ENCODE data around the gene SRRM3. TPM values are rescaled to one million over a fixed set of nuclear protein-coding genes. Genes with fewer than 3 reads are reported as not detected.

SRRM3 gene, protein sequence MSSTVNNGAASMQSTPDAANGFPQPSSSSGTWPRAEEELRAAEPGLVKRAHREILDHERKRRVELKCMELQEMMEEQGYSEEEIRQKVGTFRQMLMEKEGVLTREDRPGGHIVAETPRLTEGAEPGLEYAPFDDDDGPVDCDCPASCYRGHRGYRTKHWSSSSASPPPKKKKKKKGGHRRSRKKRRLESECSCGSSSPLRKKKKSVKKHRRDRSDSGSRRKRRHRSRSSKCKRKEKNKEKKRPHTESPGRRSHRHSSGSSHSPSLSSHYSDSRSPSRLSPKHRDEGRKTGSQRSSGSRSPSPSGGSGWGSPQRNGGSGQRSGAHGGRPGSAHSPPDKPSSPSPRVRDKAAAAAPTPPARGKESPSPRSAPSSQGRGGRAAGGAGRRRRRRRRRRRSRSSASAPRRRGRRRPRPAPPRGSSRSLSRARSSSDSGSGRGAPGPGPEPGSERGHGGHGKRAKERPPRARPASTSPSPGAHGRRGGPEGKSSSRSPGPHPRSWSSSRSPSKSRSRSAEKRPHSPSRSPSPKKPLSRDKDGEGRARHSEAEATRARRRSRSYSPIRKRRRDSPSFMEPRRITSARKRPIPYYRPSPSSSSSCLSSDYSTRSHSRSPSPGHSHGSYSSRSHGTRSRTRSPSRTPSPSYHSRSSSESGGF
- polyA plus RNA-seq (2012; rRNA removed), result 2.5 and 2.7 TPM in 2 replicates
- polyA plus RNA-seq (2012; cell fraction: cytosol; rRNA removed), result 1.4 and 3.7 TPM in 2 replicates
- 4.7 and 9.2 TPM in 2 replicates for polyA plus RNA-seq (2012; cell fraction: nucleus; rRNA removed)

DNA sequence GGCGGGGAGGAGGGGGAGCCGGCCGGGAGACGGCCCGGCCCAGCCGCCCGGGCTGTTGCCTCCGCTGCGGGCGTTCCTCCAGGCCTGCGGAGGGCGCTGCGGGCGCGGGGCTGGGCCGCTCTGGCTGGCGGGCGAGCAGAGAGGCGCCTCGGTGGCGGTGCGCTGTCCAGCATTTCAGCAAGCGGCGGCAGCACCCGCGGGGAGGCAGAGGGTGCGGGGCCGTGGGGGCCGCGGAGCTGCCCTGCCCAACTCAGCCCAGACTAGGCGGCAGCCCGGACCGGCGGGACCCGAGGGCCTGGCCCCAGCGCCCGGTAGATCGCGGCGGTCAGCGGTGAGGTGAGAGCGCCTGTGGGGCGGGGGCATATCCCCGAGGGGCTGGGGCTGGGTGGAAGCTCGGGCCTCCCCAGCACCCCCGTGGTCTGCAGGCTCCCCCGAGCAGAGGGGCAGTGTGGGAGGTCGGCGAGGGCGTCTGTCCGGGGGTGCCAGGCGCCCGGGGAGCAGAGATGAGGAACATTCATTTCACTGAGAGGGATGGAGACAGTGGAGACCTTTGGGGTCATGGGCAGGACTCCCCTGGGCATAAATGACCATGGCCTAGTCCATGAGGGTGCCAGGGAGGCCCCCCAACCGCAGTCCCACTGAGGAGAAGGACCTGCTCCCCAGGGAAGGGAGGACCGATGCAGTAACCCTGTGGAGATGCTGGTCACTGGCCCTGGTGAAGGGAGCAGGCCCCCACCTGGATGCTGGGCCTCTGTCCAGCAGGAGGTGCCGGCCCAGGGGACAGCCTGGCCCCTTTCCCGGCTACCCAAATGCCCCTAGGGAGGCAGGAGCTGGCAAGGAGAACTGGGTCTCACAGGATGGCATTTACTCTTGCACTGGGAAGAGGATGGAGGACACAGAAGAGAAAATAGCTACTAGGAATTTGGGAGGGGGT lies at the start of gene SRRM3:
Gene SRRM3, plus strand, starts transcription at position 165 of the 934 bp plus-strand sequence. CDS start 33,171 bp downstream, outside the sequence.
- ChIA-PET POLR2A (interaction anchor here (0.9 to 3.9 kb wide), 6 partner anchors 13 to 154 kb away, joined by 3 to 15 read pairs (median 4); partner anchors contain the start of genes MDH2 and STYXL1), CTCF (interaction anchor here (0.7 to 12.7 kb wide), 29 partner anchors 9 to 212 kb away, joined by 3 to 170 read pairs (median 9); no protein-coding TSS in a partner anchor)
- Histone ChIP-seq H3K9me3 (no peaks in the 10 kb centered on the region), H3F3A (replicated peaks; ENCODE audit: insufficient read depth) (no peaks in the 10 kb centered on the region), H2AFZ (ENCODE audit: low read depth) (peak within 1 kb of the TSS; percentile 84; the same call in 1 of the 2 replicates), H4K20me1 (ENCODE audit: insufficient read depth) (no peaks in the 10 kb centered on the region), H3K27ac (ENCODE audit: low read depth in 2 of 2, low read length in 1 of 2) (peak within 1 kb of the TSS in 1 of 2 experiments; percentile 75; a peak in 2 of 4 replicates), H3K9ac (no peak within 1 kb of the TSS), H3K4me3 (ENCODE audit: low read depth in 2 of 2, low read length in 1 of 2) (peak within 1 kb of the TSS; percentile 35 to 50; a peak in 3 of 4 replicates), H3K4me2 (peak within 1 kb of the TSS; percentile 82; the same call in 1 of the 2 replicates), H3K27me3 (ENCODE audit: insufficient read depth) (peaks cover 25% of the 10 kb centered on the region), H3K9me2 (no peaks in the 10 kb centered on the region), H3K4me1 (ENCODE audit: control insufficient read depth in 1 of 2, insufficient read depth in 2 of 2, low read depth in 1 of 2, low read length in 1 of 2) (peaks cover 0 to 27% of the 10 kb centered on the region in 2 experiments; a peak in 1 of 4 replicates), H3K79me2 (ENCODE audit: insufficient read depth) (no peaks in the 10 kb centered on the region), H3K36me3 (replicated peaks in 1 of 2; ENCODE audit: control insufficient read depth in 1 of 2, insufficient read depth in 2 of 2, low read length in 1 of 2) (no peaks in the 10 kb centered on the region)
- peak; percentile 98 for DNase-seq
- whole genome bisulfite sequencing (ENCODE audit: low lambda C conversion rate), result under 1% methylated on average over 23 of the region's 57 CpGs
- TF ChIP-seq EP300 (IDR thresholded peaks at IDR 0.05; ENCODE audit: borderline replicate concordance in 1 of 2, low read depth in 1 of 2, low read length in 1 of 2) (peak in 1 of 2 experiments; percentile 29; a peak in 1 of 4 replicates), TCF12 (IDR thresholded peaks at IDR 0.05) (no peak), FOXJ3 (CRISPR knock-in tag; IDR thresholded peaks at IDR 0.05) (no peak), GATA2 (CRISPR knock-in tag; IDR thresholded peaks at IDR 0.05) (no peak), SIN3A (IDR thresholded peaks at IDR 0.05; ENCODE audit: borderline replicate concordance, low read depth, low read length) (peak; percentile 89), TEAD4 (IDR thresholded peaks at IDR 0.05; ENCODE audit: borderline replicate concordance, insufficient read depth) (no peak), RAD21 (IDR thresholded peaks at IDR 0.05; ENCODE audit: low read length) (peak; percentile 24; the same call in 1 of the 2 replicates), FOSL2 (IDR thresholded peaks at IDR 0.05; ENCODE audit: borderline replicate concordance, low read depth) (no peak), ELF1 (IDR thresholded peaks at IDR 0.05) (no peak; the same call in 1 of the 2 replicates), TAF1 (IDR thresholded peaks at IDR 0.05; ENCODE audit: borderline replicate concordance, low read depth, low read length) (peak; percentile 39; the same call in 1 of the 2 replicates), NFIC (IDR thresholded peaks at IDR 0.05; ENCODE audit: borderline replicate concordance) (no peak), NRF1 (IDR thresholded peaks at IDR 0.05; ENCODE audit: low read depth, low read length) (no peak), RFX5 (IDR thresholded peaks at IDR 0.05; ENCODE audit: low read length) (no peak)
- TF ChIP-seq, protein P1, sequence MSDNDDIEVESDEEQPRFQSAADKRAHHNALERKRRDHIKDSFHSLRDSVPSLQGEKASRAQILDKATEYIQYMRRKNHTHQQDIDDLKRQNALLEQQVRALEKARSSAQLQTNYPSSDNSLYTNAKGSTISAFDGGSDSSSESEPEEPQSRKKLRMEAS (IDR thresholded peaks at IDR 0.05; ENCODE audit: low read depth), result peak; percentile 36; the same call in 1 of the 2 replicates
- TF ChIP-seq, protein P2, sequence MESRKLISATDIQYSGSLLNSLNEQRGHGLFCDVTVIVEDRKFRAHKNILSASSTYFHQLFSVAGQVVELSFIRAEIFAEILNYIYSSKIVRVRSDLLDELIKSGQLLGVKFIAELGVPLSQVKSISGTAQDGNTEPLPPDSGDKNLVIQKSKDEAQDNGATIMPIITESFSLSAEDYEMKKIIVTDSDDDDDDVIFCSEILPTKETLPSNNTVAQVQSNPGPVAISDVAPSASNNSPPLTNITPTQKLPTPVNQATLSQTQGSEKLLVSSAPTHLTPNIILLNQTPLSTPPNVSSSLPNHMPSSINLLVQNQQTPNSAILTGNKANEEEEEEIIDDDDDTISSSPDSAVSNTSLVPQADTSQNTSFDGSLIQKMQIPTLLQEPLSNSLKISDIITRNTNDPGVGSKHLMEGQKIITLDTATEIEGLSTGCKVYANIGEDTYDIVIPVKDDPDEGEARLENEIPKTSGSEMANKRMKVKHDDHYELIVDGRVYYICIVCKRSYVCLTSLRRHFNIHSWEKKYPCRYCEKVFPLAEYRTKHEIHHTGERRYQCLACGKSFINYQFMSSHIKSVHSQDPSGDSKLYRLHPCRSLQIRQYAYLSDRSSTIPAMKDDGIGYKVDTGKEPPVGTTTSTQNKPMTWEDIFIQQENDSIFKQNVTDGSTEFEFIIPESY (IDR thresholded peaks at IDR 0.05; ENCODE audit: borderline replicate concordance, low read depth), result no peak
- TF ChIP-seq, protein P3, sequence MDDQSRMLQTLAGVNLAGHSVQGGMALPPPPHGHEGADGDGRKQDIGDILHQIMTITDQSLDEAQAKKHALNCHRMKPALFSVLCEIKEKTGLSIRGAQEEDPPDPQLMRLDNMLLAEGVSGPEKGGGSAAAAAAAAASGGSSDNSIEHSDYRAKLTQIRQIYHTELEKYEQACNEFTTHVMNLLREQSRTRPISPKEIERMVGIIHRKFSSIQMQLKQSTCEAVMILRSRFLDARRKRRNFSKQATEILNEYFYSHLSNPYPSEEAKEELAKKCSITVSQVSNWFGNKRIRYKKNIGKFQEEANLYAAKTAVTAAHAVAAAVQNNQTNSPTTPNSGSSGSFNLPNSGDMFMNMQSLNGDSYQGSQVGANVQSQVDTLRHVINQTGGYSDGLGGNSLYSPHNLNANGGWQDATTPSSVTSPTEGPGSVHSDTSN (IDR thresholded peaks at IDR 0.05), result no peak; the same call in 1 of the 2 replicates
- TF ChIP-seq, protein P4, sequence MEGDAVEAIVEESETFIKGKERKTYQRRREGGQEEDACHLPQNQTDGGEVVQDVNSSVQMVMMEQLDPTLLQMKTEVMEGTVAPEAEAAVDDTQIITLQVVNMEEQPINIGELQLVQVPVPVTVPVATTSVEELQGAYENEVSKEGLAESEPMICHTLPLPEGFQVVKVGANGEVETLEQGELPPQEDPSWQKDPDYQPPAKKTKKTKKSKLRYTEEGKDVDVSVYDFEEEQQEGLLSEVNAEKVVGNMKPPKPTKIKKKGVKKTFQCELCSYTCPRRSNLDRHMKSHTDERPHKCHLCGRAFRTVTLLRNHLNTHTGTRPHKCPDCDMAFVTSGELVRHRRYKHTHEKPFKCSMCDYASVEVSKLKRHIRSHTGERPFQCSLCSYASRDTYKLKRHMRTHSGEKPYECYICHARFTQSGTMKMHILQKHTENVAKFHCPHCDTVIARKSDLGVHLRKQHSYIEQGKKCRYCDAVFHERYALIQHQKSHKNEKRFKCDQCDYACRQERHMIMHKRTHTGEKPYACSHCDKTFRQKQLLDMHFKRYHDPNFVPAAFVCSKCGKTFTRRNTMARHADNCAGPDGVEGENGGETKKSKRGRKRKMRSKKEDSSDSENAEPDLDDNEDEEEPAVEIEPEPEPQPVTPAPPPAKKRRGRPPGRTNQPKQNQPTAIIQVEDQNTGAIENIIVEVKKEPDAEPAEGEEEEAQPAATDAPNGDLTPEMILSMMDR (IDR thresholded peaks at IDR 0.05), result peak; percentile 61
- TF ChIP-seq, protein P5, sequence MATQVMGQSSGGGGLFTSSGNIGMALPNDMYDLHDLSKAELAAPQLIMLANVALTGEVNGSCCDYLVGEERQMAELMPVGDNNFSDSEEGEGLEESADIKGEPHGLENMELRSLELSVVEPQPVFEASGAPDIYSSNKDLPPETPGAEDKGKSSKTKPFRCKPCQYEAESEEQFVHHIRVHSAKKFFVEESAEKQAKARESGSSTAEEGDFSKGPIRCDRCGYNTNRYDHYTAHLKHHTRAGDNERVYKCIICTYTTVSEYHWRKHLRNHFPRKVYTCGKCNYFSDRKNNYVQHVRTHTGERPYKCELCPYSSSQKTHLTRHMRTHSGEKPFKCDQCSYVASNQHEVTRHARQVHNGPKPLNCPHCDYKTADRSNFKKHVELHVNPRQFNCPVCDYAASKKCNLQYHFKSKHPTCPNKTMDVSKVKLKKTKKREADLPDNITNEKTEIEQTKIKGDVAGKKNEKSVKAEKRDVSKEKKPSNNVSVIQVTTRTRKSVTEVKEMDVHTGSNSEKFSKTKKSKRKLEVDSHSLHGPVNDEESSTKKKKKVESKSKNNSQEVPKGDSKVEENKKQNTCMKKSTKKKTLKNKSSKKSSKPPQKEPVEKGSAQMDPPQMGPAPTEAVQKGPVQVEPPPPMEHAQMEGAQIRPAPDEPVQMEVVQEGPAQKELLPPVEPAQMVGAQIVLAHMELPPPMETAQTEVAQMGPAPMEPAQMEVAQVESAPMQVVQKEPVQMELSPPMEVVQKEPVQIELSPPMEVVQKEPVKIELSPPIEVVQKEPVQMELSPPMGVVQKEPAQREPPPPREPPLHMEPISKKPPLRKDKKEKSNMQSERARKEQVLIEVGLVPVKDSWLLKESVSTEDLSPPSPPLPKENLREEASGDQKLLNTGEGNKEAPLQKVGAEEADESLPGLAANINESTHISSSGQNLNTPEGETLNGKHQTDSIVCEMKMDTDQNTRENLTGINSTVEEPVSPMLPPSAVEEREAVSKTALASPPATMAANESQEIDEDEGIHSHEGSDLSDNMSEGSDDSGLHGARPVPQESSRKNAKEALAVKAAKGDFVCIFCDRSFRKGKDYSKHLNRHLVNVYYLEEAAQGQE (IDR thresholded peaks at IDR 0.05; ENCODE audit: low read depth, low read length), result peak; percentile 100
